Activated T-helper 1 cell treated with anti-CD3 and anti-CD28 coated beads, Interleukin-2, amount 50 U/mL, for 16 hours (primary cell): Measurements from ENCODE around the gene KATNAL1.

Source experiments
- DNase-seq, 2 donors: peaks; one replicate each; pipeline ENCODE4 v3.0.0-alpha.2; 2020; ENCODE audit warnings: low read depth in 1 of 2, low spot score in 1 of 2

Gene KATNAL1

GRCh38 chr13:30169442-30169841 is 137.9 kb downstream of the KATNAL1 start:
- no peak for DNase-seq

DNA sequence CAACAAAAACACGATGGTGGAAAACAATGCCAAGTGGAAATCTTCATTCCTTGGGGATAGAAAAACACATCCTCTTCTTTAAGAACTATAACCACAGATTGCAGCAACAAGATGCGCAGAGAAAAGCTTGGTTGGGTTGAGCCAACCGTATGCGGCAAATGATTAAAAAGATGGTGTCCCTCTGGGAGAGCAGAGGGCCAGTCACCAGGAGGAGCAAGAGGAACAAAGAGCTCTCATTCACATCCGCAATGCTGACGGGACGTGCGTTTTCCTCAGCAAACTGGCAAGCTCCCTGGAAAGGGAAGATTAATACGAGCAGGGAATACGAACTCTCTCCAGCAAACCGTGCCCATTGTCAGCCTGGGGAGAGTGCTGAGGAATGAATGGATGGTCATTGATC is 141.6 kb downstream of the KATNAL1 start:
- DNase-seq, result no peak

GRCh38 chr13:30165071-30165470 is 142.3 kb downstream of the KATNAL1 start:
- no peak for DNase-seq

- DNase-seq, result no peak
These were observed 143.2 kb downstream of the KATNAL1 start for GRCh38 chr13:30164146-30164545.

DNA sequence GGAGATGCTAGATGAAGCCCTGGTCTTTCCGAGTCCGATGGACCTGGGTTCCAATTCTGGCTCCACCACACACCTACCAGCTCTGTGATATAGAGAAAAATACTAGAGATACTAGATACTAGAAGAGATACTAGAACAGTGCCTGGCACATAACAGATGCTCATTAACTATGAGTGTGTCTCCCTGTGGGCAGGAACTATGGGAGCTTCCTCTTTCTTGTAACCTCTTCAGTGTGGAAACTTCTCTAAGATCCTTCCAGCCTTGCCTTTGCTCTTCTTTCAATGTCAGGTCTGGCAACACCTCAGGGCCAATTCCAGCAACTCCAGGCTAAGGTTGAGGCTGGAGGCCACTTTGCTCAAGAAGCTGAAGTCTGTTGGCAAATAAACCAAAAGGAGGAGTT is 143.9 kb downstream of the KATNAL1 start:
- DNase-seq, result no peak

DNA sequence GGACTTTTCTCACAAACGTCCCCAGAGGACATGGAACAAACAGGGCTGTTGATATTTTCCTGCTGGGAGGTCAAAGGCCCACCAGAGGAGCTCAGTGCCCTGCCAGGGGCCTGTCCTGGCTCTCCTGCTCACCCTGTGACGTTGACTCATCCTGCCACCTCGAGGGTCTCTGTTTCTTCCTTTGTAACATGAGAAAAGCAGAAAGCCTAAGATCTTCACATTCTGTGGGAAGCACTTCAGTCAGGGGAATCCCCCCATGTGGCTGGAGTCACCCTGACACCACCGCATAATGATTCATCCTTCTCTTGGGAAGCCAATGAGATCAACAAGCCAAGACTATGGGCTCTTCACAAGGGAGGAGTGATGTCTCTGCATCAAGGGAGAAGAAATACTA is 147.9 kb downstream of the KATNAL1 start:
- DNase-seq, result no peak

GRCh38 chr13:30158774-30159445 is 148.4 kb downstream of the KATNAL1 start:
- no peak for DNase-seq

DNA sequence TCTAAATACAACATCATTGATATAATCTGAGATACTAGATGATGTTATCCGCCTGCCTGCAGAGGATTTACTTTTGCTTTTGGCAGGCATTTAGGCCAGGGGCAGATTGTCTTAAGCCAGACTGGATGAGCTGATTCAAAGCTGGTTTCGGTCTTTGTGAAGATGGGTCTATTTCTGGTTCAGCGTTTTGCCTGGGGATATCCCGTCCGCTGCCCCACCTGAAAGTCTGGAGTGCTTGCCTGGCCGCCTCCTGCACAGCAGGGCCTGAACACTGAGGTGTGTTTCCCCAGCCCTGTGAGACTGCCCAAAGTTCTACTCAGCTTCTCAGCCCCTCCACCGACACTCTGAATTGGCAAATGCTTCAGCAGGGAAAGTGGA is 149.7 kb downstream of the KATNAL1 start:
- no peak for DNase-seq

DNA sequence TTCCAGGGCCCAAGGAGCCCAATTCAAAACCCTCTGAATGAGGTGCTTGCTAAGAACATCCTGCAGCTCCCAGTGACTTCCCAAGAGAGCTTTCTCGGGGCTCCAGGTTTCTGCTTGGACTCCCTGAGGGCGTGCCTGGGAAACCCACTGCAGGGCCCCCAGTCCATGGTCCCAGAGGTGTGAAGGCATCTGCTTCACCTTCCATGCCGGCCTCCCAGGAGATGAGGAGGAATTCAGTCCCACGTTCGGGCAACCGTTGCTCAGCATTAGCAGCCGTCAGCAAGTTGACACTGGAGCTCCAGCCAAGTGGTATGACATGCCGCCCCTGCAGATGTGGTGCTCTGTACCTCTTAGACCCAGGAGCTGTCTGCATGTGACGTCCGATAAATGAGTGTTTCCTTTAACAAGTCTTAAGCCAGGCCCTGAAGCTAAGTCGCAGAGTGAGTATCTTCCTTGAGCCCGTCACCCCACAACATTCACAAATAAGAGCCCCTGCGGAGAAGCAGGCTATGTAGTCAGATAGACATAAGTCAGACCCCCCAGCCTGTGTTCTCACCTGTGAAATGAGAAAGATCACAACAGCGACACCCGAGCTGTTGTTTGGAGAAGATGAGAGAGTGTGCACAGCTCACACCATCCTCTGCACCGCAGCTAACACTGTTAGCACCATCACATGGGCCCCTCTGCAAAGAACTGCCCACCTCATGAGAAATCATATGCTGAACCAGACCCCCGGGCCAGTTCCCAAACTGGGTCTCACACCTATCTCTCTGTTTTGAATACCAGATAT is 150.3 kb downstream of the KATNAL1 start:
- no peak for DNase-seq

DNA sequence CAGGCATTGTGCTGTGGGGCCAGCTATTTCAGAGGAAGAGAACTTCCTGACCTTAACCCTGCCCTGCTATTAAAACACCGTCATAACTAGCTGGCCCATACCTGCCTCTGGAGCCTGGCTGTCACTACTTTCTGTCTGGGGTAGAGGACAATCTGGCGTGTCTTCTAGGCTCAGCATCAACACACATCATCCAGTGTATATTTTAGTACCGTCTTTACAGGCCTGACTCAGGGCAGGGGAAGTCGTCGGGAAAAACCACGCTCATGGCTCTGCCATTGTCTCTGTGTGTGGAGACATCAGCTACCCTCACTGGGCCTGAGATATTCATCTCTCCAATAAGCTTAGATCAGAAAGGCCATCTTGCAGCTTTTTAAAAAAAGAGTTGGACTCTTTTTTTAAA is 151.1 kb downstream of the KATNAL1 start:
- no peak for DNase-seq

DNA sequence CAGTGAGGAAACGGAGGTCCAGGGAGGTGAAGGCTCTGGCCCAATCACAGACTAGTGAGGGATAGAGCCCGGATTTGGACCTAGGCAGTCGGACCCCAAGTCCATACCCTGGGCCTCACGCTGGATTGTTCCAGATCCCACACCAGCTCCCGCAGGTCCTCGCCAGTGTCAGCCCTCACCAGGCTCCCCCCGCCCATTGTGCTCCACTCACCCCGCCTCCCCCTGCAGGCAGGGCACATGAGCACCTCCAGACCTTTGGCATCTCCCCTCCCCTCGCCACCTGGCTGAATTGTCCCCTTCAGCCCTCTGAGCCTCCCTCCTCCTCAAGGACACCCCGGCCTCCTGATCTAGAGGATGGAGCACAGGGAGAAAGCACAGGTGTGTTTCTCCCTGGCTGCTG is 152.4 kb downstream of the KATNAL1 start:
- no peak for DNase-seq

GRCh38 chr13:30154531-30154930 is 152.8 kb downstream of the KATNAL1 start:
- no peak for DNase-seq

GRCh38 chr13:30153545-30154426 is 153.6 kb downstream of the KATNAL1 start:
- DNase-seq, result no peak
